C4-2B (cell line): ENCODE results near the gene PARL.

Experiments
- H3K27ac ChIP-seq: fragments of 450-650 bp; 2 replicates; pipeline ENCODE4 v1.5.1; 2017
- CTCF ChIP-seq: fragments of 450-650 bp; conservative IDR thresholded peaks from 2 replicates; pipeline ENCODE4 v1.5.1; 2017; ENCODE audit warnings: mild to moderate bottlenecking
- ZFX ChIP-seq: fragments of 450-650 bp; IDR thresholded peaks from 2 replicates; pipeline ENCODE4 v1.6.1; 2017

Gene PARL

GRCh38 chr3:183875411-183875810 is 9.3 kb downstream of the PARL start:
- no peak overlapping the region for H3K27ac ChIP-seq

GRCh38 chr3:183873914-183874313 is 10.8 kb downstream of the PARL start:
- TF ChIP-seq CTCF: no peak
- no peak for TF ChIP-seq ZFX
- H3K27ac ChIP-seq: no peak overlapping the region

More at GRCh38 chr3:183875411-183875810, 9.3 kb downstream of the PARL start:
- TF ChIP-seq ZFX (no peak), CTCF (no peak)

GRCh38 chr3:183871541-183871940 is 13.1 kb downstream of the PARL start:
- no peak overlapping the region for H3K27ac ChIP-seq
- TF ChIP-seq ZFX (no peak), CTCF (no peak)

- TF ChIP-seq ZFX (no peak), CTCF (no peak)
- no peak overlapping the region for H3K27ac ChIP-seq
These were observed 14.1 kb downstream of the PARL start for GRCh38 chr3:183870563-183870962.

GRCh38 chr3:183868796-183869195 is 15.9 kb downstream of the PARL start:
- no peak overlapping the region for H3K27ac ChIP-seq
- TF ChIP-seq ZFX: no peak
- TF ChIP-seq CTCF: no peak

- H3K27ac ChIP-seq: no peak overlapping the region
- no peak for TF ChIP-seq CTCF
- TF ChIP-seq ZFX: no peak
These were observed 22.1 kb downstream of the PARL start for GRCh38 chr3:183862610-183863009.

- TF ChIP-seq CTCF: no peak
- TF ChIP-seq ZFX: no peak
- H3K27ac ChIP-seq: no peak overlapping the region
These were observed 26.8 kb downstream of the PARL start for GRCh38 chr3:183857863-183858262.
